ENCODE measurements around the gene CTDSPL.

DNA sequence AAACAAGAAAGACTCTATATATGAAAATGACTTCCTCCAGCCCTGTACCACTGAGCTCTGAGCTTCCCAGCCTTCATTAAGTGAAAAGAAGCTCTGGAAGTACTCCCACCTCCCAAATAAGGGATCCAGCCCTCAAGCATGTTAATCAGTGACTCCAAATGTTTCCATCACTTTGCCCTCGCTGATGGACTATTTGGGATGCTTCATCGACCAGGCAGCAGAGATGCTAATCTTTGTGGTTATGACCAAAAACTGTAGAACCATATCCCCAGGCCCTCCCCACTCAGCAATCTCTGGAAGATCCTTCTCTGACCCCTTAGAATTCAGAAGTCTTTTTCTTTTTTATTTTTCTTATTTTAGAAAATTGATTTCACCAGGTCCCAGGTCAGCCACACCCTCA lies 2.3 kb upstream of the CTDSPL start:
- TF ChIP-seq, protein P1, sequence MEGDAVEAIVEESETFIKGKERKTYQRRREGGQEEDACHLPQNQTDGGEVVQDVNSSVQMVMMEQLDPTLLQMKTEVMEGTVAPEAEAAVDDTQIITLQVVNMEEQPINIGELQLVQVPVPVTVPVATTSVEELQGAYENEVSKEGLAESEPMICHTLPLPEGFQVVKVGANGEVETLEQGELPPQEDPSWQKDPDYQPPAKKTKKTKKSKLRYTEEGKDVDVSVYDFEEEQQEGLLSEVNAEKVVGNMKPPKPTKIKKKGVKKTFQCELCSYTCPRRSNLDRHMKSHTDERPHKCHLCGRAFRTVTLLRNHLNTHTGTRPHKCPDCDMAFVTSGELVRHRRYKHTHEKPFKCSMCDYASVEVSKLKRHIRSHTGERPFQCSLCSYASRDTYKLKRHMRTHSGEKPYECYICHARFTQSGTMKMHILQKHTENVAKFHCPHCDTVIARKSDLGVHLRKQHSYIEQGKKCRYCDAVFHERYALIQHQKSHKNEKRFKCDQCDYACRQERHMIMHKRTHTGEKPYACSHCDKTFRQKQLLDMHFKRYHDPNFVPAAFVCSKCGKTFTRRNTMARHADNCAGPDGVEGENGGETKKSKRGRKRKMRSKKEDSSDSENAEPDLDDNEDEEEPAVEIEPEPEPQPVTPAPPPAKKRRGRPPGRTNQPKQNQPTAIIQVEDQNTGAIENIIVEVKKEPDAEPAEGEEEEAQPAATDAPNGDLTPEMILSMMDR (conservative IDR thresholded peaks at IDR 0.05; ENCODE audit: low read depth, low read length): no peak
- no peak for TF ChIP-seq EZH2 (IDR thresholded peaks at IDR 0.05; ENCODE audit: low read length, unreplicated experiment)
- TF ChIP-seq EZH2phosphoT487 (IDR thresholded peaks at IDR 0.05; ENCODE audit: borderline replicate concordance, low read length): no peak
